HepG2 (cell line): Measurements from ENCODE around the gene TKFC. TPM values are rescaled to one million over a fixed set of nuclear protein-coding genes. Genes with fewer than 3 reads are reported as not detected.
A peak's percentile ranks its signal among the peaks of the same experiment; 100 is the strongest.

Experiments
- CENPT ChIP-seq: sonication (generic); formaldehyde crosslinking; IDR thresholded peaks from 2 replicates; pipeline ENCODE4 v1.8.0; 2022; ENCODE audit warnings: low read depth, mild to moderate bottlenecking, moderate library complexity, missing genetic modification reagents
- FOXP1 ChIP-seq, 2 experiments: fragments of 450-650 bp in 1 of 2; IDR thresholded peaks; 2 replicates each; pipeline ENCODE4 v1.6.1; 2017 to 2018; ENCODE audit warnings: antibody characterized with exemption in 1 of 2
- GTF2F1 ChIP-seq: fragments of 150-350 bp; IDR thresholded peaks from 2 replicates; pipeline ENCODE4 v1.6.1; 2014; ENCODE audit warnings: low read length
- HNRNPK ChIP-seq: fragments of 200-400 bp; formaldehyde crosslinking; IDR thresholded peaks from 2 replicates; pipeline ENCODE4 v1.6.1; 2018; ENCODE audit warnings: low read length, low read depth, moderate library complexity, mild to moderate bottlenecking; ENCODE audit not compliant: poor library complexity, severe bottlenecking
- JUND ChIP-seq: sonication (generic); formaldehyde crosslinking; IDR thresholded peaks from 2 replicates; pipeline ENCODE4 v1.8.0; 2022; ENCODE audit warnings: mild to moderate bottlenecking, missing genetic modification reagents
- KMT2B ChIP-seq: IDR thresholded peaks from 2 replicates; pipeline ENCODE4 v1.6.1; 2016; ENCODE audit warnings: missing genetic modification reagents, missing compliant biosample characterization
- MAZ ChIP-seq, 2 experiments: sonication (generic) in 1 of 2; formaldehyde crosslinking in 1 of 2; IDR thresholded peaks; 2 replicates each; pipeline versions ENCODE4 v1.5.0 to v1.6.1; 2012 to 2020; ENCODE audit warnings: low read depth in 2 of 2, mild to moderate bottlenecking in 2 of 2, borderline replicate concordance in 1 of 2, improper control_type of control experiment in 1 of 2, low read length in 1 of 2, missing genetic modification reagents in 1 of 2, moderate library complexity in 1 of 2
- SRSF9 ChIP-seq: fragments of 200-400 bp; formaldehyde crosslinking; IDR thresholded peaks from 2 replicates; pipeline ENCODE4 v1.6.1; 2018; ENCODE audit warnings: borderline replicate concordance, mild to moderate bottlenecking, low read depth, low read length; ENCODE audit not compliant: insufficient read depth, poor library complexity, severe bottlenecking
- ZC3H4 ChIP-seq: sonication (generic); formaldehyde crosslinking; IDR thresholded peaks from 2 replicates; pipeline ENCODE4 v1.4.0; 2020; ENCODE audit warnings: missing genetic modification reagents, borderline replicate concordance
- ZFP1 ChIP-seq: IDR thresholded peaks from 2 replicates; pipeline ENCODE4 v1.6.1; 2016
- ZNF354B ChIP-seq: sonication (generic); formaldehyde crosslinking; IDR thresholded peaks from 2 replicates; pipeline ENCODE4 v1.8.0; 2022; ENCODE audit warnings: mild to moderate bottlenecking, missing genetic modification reagents
- ZNF891 ChIP-seq: sonication (generic); formaldehyde crosslinking; IDR thresholded peaks from 2 replicates; pipeline ENCODE4 v1.5.0; 2020; ENCODE audit warnings: mild to moderate bottlenecking, missing genetic modification reagents
- ZZZ3 ChIP-seq: sonication (generic); formaldehyde crosslinking; IDR thresholded peaks from 2 replicates; pipeline ENCODE4 v1.4.0; 2020; ENCODE audit warnings: missing genetic modification reagents, mild to moderate bottlenecking, borderline replicate concordance
- polyA plus RNA-seq, 8 experiments: library from polyadenylated mRNA; depleted of rRNA in 3 of 8; stranded (reverse) in 7 of 8; unstranded in 1 of 8; fragments of >200 nt; fragmentation: Illumina TruSeq in 4 of 8; extraction: Trizol in 4 of 8; gene quantifications; 2 replicates each; pipeline versions ENCODE4 v1.2.1 to v1.2.3, GENCODE V29; 2011 to 2016; ENCODE audit warnings: low read depth in 4 of 8, missing spikeins in 1 of 8, mixed read lengths in 1 of 8; ENCODE audit not compliant: insufficient read depth in 1 of 8
- total RNA-seq, 5 experiments: library from RNA; depleted of rRNA; stranded (reverse); fragments of >200 nt; fragmentation: Illumina TruSeq; extraction: Trizol; gene quantifications; 2 replicates each; pipeline ENCODE4 v1.2.3, GENCODE V29; 2016; ENCODE audit warnings: low read depth in 1 of 5
- TF ChIP-seq, protein P1 (sequence below): sonication (generic); formaldehyde crosslinking; conservative IDR thresholded peaks from 2 replicates; pipeline ENCODE4 v1.4.0; 2020; ENCODE audit warnings: missing genetic modification reagents
- TF ChIP-seq, protein P2 (sequence below): sonication (generic); formaldehyde crosslinking; IDR thresholded peaks from 2 replicates; pipeline ENCODE4 v1.5.1; 2020; ENCODE audit warnings: missing genetic modification reagents, mild to moderate bottlenecking, borderline replicate concordance
- TF ChIP-seq, protein P3 (sequence below): sonication (generic); formaldehyde crosslinking; IDR thresholded peaks from 2 replicates; pipeline ENCODE4 v1.4.0; 2020; ENCODE audit warnings: missing genetic modification reagents
- TF ChIP-seq, protein P4 (sequence below): sonication (generic); formaldehyde crosslinking; conservative IDR thresholded peaks from 2 replicates; pipeline ENCODE4 v1.8.0; 2022; ENCODE audit warnings: mild to moderate bottlenecking, moderate library complexity, missing genetic modification reagents
- TF ChIP-seq, protein P5 (sequence below): sonication (generic); formaldehyde crosslinking; IDR thresholded peaks from 2 replicates; pipeline ENCODE4 v1.4.0; 2020; ENCODE audit warnings: low read depth, mild to moderate bottlenecking, missing genetic modification reagents

The TKFC gene
- total and polyA plus RNA-seq, 2 of the 13 experiments (the other 11 are each of a cell fraction or from before 2014, with no cell fraction given): 147 to 197 TPM

DNA sequence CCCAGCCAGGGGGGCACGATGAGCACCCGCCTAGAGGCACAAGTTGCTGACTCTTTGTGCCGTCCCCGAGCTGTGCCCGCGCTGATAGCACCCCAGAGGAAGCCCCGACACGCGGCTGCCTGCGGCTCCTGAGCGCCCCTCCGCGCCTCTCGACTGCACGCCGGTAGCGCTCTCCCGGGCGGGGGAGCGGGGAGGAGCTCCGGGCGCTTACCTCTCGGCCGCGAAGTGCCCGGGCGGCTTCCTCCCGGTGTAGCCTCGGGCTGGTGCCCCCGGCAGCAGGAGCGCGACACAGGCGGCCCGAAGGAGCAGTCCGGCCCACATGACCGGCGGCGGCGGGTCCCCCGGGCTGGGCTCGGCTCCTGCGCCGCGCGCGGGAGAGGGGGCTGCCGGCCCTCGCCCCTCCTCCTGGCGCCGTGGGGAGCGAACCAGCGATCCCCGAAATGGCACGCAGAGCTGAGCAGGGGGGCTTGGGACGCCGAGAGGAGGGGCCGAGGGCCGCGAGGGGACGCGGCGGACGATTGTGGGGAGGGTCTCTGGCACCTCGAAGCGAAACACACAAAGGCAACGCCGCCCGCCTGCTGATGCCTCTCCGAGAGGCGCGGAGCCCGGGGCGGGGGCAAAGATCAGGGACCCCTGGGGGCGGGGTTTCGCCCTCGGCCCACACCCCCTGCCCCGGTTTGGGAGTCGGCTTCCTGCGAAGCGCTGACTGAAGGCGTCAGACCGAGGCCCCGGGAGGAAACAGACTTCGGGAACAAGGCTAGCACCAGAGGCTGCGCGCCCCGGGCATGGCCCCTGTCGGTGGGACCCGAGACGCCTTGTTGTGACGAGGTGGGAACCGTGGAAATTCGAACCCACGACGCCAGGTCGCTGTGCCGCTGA is 38.1 kb upstream of the TKFC start, which contains the start of gene VWCE (continued):
- TF ChIP-seq, protein P1, sequence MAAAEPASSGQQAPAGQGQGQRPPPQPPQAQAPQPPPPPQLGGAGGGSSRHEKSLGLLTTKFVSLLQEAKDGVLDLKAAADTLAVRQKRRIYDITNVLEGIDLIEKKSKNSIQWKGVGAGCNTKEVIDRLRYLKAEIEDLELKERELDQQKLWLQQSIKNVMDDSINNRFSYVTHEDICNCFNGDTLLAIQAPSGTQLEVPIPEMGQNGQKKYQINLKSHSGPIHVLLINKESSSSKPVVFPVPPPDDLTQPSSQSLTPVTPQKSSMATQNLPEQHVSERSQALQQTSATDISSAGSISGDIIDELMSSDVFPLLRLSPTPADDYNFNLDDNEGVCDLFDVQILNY: no peak
- TF ChIP-seq, protein P2, sequence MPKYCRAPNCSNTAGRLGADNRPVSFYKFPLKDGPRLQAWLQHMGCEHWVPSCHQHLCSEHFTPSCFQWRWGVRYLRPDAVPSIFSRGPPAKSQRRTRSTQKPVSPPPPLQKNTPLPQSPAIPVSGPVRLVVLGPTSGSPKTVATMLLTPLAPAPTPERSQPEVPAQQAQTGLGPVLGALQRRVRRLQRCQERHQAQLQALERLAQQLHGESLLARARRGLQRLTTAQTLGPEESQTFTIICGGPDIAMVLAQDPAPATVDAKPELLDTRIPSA: peak; percentile 76; the same call in 1 of the 2 replicates
- TF ChIP-seq, protein P3, sequence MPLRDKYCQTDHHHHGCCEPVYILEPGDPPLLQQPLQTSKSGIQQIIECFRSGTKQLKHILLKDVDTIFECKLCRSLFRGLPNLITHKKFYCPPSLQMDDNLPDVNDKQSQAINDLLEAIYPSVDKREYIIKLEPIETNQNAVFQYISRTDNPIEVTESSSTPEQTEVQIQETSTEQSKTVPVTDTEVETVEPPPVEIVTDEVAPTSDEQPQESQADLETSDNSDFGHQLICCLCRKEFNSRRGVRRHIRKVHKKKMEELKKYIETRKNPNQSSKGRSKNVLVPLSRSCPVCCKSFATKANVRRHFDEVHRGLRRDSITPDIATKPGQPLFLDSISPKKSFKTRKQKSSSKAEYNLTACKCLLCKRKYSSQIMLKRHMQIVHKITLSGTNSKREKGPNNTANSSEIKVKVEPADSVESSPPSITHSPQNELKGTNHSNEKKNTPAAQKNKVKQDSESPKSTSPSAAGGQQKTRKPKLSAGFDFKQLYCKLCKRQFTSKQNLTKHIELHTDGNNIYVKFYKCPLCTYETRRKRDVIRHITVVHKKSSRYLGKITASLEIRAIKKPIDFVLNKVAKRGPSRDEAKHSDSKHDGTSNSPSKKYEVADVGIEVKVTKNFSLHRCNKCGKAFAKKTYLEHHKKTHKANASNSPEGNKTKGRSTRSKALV (CRISPR knock-in tag): peak; percentile 65
- TF ChIP-seq KMT2B (CRISPR knock-in tag) (peak; percentile 54), SRSF9 (no peak), GTF2F1 (no peak), FOXP1 (IDR thresholded peaks at IDR 0.05) (no peak), FOXP1 (CRISPR knock-in tag; IDR thresholded peaks at IDR 0.05) (no peak), ZC3H4 (no peak), CENPT (no peak), ZNF354B (CRISPR knock-in tag) (no peak), HNRNPK (peak; percentile 71), ZNF891 (CRISPR knock-in tag) (peak; percentile 26; the same call in 1 of the 2 replicates), ZFP1 (CRISPR knock-in tag) (no peak), MAZ (IDR thresholded peaks at IDR 0.05; ENCODE audit: borderline replicate concordance, low read depth, low read length) (peak; percentile 35; the same call in 1 of the 2 replicates), MAZ (CRISPR knock-in tag; IDR thresholded peaks at IDR 0.05; ENCODE audit: low read depth) (peak; percentile 80; the same call in 1 of the 2 replicates), ZZZ3 (no peak), JUND (CRISPR knock-in tag) (no peak)
- TF ChIP-seq, protein P4, sequence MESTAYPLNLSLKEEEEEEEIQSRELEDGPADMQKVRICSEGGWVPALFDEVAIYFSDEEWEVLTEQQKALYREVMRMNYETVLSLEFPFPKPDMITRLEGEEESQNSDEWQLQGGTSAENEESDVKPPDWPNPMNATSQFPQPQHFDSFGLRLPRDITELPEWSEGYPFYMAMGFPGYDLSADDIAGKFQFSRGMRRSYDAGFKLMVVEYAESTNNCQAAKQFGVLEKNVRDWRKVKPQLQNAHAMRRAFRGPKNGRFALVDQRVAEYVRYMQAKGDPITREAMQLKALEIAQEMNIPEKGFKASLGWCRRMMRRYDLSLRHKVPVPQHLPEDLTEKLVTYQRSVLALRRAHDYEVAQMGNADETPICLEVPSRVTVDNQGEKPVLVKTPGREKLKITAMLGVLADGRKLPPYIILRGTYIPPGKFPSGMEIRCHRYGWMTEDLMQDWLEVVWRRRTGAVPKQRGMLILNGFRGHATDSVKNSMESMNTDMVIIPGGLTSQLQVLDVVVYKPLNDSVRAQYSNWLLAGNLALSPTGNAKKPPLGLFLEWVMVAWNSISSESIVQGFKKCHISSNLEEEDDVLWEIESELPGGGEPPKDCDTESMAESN (CRISPR knock-in tag): peak; percentile 54
- TF ChIP-seq, protein P5, sequence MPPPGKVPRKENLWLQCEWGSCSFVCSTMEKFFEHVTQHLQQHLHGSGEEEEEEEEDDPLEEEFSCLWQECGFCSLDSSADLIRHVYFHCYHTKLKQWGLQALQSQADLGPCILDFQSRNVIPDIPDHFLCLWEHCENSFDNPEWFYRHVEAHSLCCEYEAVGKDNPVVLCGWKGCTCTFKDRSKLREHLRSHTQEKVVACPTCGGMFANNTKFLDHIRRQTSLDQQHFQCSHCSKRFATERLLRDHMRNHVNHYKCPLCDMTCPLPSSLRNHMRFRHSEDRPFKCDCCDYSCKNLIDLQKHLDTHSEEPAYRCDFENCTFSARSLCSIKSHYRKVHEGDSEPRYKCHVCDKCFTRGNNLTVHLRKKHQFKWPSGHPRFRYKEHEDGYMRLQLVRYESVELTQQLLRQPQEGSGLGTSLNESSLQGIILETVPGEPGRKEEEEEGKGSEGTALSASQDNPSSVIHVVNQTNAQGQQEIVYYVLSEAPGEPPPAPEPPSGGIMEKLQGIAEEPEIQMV (CRISPR knock-in tag): 0 out of 2 replicates have a peak, but pooled peaks have one; percentile 71
